Esophagus squamous epithelium (tissue), 4 donors: ENCODE results near the gene RFX8.

Source experiments
- POLR2A ChIP-seq, 4 donors: fragments of 450-650 bp; IDR thresholded peaks; one replicate each; pipeline ENCODE4 v1.6.1; 2017; ENCODE audit warnings: antibody characterized with exemption in 4 of 4, mild to moderate bottlenecking in 4 of 4, moderate library complexity in 3 of 4
- TF ChIP-seq, protein P1 (sequence below), 6 experiments: fragments of 450-650 bp in 4 of 6; fragments of 200-600 bp in 2 of 6; sonication (generic) in 2 of 6; IDR thresholded peaks; one replicate each; pipeline ENCODE4 v1.5.1; 2016 to 2019; ENCODE audit warnings: antibody characterized with exemption in 6 of 6, mild to moderate bottlenecking in 4 of 6, moderate library complexity in 4 of 6

DNA sequence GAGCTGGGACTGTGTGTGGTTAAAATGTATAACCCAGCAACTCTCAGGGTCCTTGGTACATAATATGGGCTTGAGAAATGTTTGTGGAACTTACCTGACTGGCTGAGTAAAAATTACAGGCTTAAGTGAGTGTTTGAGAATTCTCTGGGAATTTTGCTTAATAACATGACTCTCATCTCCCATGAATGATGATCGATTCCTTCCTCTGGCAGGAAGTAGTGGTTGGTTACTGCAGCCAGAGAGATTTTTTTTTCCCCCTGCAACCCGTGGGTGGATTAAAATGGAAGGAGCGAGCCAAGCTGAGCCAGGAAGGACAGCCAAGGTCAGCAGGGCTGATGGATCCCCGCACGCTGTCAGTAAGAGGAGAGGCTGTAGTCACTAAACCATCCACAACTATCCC, 40.6 kb upstream of the RFX8 start:
- TF ChIP-seq, protein P1, sequence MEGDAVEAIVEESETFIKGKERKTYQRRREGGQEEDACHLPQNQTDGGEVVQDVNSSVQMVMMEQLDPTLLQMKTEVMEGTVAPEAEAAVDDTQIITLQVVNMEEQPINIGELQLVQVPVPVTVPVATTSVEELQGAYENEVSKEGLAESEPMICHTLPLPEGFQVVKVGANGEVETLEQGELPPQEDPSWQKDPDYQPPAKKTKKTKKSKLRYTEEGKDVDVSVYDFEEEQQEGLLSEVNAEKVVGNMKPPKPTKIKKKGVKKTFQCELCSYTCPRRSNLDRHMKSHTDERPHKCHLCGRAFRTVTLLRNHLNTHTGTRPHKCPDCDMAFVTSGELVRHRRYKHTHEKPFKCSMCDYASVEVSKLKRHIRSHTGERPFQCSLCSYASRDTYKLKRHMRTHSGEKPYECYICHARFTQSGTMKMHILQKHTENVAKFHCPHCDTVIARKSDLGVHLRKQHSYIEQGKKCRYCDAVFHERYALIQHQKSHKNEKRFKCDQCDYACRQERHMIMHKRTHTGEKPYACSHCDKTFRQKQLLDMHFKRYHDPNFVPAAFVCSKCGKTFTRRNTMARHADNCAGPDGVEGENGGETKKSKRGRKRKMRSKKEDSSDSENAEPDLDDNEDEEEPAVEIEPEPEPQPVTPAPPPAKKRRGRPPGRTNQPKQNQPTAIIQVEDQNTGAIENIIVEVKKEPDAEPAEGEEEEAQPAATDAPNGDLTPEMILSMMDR (IDR thresholded peaks at IDR 0.05) = no peak
- TF ChIP-seq POLR2A (IDR thresholded peaks at IDR 0.05) = no peak
